C4-2B (cell line): Measurements from ENCODE around the gene KIF13A.

Source experiments
- CTCF ChIP-seq: fragments of 450-650 bp; conservative IDR thresholded peaks from 2 replicates; pipeline ENCODE4 v1.5.1; 2017; ENCODE audit warnings: mild to moderate bottlenecking
- ZFX ChIP-seq: fragments of 450-650 bp; IDR thresholded peaks from 2 replicates; pipeline ENCODE4 v1.6.1; 2017

- TF ChIP-seq CTCF (no peak), ZFX (no peak)
Observed at GRCh38 chr6:17957498-17957897, 29.9 kb downstream of the KIF13A start.
